PC-3 (cell line): ENCODE measurements around the gene ZDHHC8. TPM values are rescaled to one million over a fixed set of nuclear protein-coding genes. Genes with fewer than 3 reads are reported as not detected.

Source experiments
- ATAC-seq: fragments of 200-7000 bp; cut with Tn5 transposase; 2 replicates; pipeline ENCODE4 v1.9.1; 2020; ENCODE audit warnings: mild to moderate bottlenecking, moderate library complexity
- BruUV-seq: library from RNA; stranded (reverse); fragments of 400-500 nt; replicated peaks from 2 replicates; lab custom pipeline; 2021; lab: Mats Ljungman, UMichigan
- CTCF ChIA-PET: fragments of 300-600 bp; sonication (Branson Sonifier 250); formaldehyde crosslinking; loops from one replicate; lab custom pipeline; 2022; ENCODE audit warnings: antibody characterized with exemption; lab: Charles Lee
- POLR2A ChIA-PET: fragments of 300-600 bp; sonication (Branson Sonifier 250); formaldehyde crosslinking; loops from one replicate; lab custom pipeline; 2022; ENCODE audit warnings: antibody characterized with exemption; ENCODE audit not compliant: unreplicated experiment; lab: Charles Lee
- DNase-seq: peaks from one replicate; pipeline ENCODE4 v3.0.0-alpha.2; 2015
- H2AFZ ChIP-seq: fragments of 300-600 bp; sonication (generic); 2 replicates; pipeline ENCODE4 v1.6.0; 2016; ENCODE audit warnings: antibody characterized with exemption, low read length
- H3F3A ChIP-seq: fragments of 300-600 bp; sonication (generic); one replicate; pipeline ENCODE4 v1.6.0; 2017; ENCODE audit warnings: antibody characterized with exemption, low read length, control low read depth, mild to moderate bottlenecking; ENCODE audit not compliant: unreplicated experiment
- H3K27ac ChIP-seq: fragments of 300-600 bp; sonication (generic); 2 replicates; pipeline ENCODE4 v1.5.1; 2016; ENCODE audit warnings: mild to moderate bottlenecking, low read length
- H3K27me3 ChIP-seq: fragments of 300-600 bp; sonication (generic); 2 replicates; pipeline ENCODE4 v1.6.1; 2016; ENCODE audit warnings: low read length, mixed read lengths
- H3K36me3 ChIP-seq: fragments of 300-600 bp; sonication (generic); 2 replicates; pipeline ENCODE4 v1.6.1; 2016; ENCODE audit warnings: low read depth, mixed run types, low read length, mixed read lengths
- H3K4me1 ChIP-seq: fragments of 300-600 bp; sonication (generic); 2 replicates; pipeline ENCODE4 v1.5.1; 2016; ENCODE audit warnings: low read length; ENCODE audit not compliant: insufficient read depth
- H3K4me2 ChIP-seq: fragments of 300-600 bp; sonication (generic); 2 replicates; pipeline ENCODE4 v1.6.0; 2016; ENCODE audit warnings: low read length
- H3K4me3 ChIP-seq: fragments of 300-600 bp; sonication (generic); 2 replicates; pipeline ENCODE4 v1.5.1; 2016; ENCODE audit warnings: mild to moderate bottlenecking, low read length, mixed read lengths
- H3K79me2 ChIP-seq: fragments of 300-600 bp; sonication (generic); 2 replicates; pipeline ENCODE4 v1.6.1; 2017; ENCODE audit warnings: low read length, mixed read lengths
- H3K9ac ChIP-seq: fragments of 300-600 bp; sonication (generic); 2 replicates; pipeline ENCODE4 v1.6.0; 2016; ENCODE audit warnings: mild to moderate bottlenecking, low read length
- H3K9me2 ChIP-seq: fragments of 300-600 bp; sonication (generic); replicated peaks from 2 replicates; pipeline ENCODE4 v1.6.1; 2016; ENCODE audit warnings: mixed run types, low read length, mixed read lengths
- H3K9me3 ChIP-seq: fragments of 300-600 bp; sonication (generic); 2 replicates; pipeline ENCODE4 v1.6.1; 2016; ENCODE audit warnings: low read length, mixed read lengths
- H4K20me1 ChIP-seq: fragments of 300-600 bp; sonication (generic); 2 replicates; pipeline ENCODE4 v1.6.1; 2016; ENCODE audit warnings: low read length, mixed read lengths
- EZH2 ChIP-seq: fragments of 300-600 bp; sonication (generic); IDR thresholded peaks from one replicate; pipeline ENCODE4 v1.6.1; 2017; ENCODE audit warnings: antibody characterized with exemption, mild to moderate bottlenecking, low read length; ENCODE audit not compliant: unreplicated experiment
- EZH2phosphoT487 ChIP-seq: fragments of 300-600 bp; sonication (generic); IDR thresholded peaks from 2 replicates; pipeline ENCODE4 v1.6.1; 2018; ENCODE audit warnings: mild to moderate bottlenecking, antibody characterized with exemption, low read length, borderline replicate concordance
- intact Hi-C: fragments of 100-400 bp; cut with micrococcal nuclease; formaldehyde crosslinking; loops from 2 replicates; pipeline ENCODE4 v1.9.0; 2023
- total RNA-seq: library from RNA; depleted of rRNA; stranded (reverse); fragments of >200 nt; gene quantifications from 2 replicates; pipeline ENCODE4 v1.2.3, GENCODE V29; 2014
- TF ChIP-seq, protein P1 (sequence below): fragments of 300-600 bp; sonication (generic); conservative IDR thresholded peaks from 2 replicates; pipeline ENCODE4 v1.5.1; 2017; ENCODE audit warnings: antibody characterized with exemption, low read depth, mild to moderate bottlenecking, low read length

Gene ZDHHC8
- total RNA-seq, 1 experiment from 2014 or later = 24.6 TPM

DNA sequence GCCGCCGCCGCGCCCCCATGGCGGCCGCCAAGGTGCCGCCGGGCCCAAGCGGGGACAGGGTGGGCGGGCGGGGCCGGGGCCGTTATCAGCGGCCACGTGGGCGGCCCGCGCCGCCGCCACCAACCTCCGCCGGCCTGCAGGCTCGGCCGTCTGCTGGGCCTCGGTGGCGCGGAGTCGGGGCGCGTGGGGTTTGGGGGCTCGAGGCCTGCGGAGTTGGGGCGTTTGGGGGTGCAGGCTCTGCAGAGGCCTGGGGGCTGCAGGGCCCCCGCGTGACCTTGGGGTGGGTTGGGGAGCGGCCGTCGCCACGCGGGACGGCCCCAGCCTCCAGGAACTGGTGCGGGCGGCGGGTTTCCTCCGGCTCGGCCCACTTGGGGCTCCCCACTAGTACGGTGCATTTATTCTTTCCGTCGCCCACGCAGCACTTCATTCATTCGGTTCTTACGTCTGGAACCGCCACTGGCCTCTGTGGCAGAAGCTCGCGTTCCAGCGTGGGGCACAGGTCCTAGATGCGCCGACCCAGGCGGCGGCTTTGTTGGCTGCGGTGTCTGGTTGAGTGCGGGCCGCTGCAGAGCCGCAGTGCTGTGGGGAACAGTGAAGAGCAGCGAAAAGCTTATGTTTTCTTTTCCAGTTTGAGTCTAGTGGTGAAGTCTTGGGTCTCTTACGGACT is 13.8 kb upstream of the ZDHHC8 start:
- peak overlapping the region; percentile 24; the same call in 1 of the 2 replicates for H2AFZ ChIP-seq
- peak overlapping the region; percentile 95 for H3K4me3 ChIP-seq
- peak overlapping the region; percentile 100 for H3K9ac ChIP-seq
- ATAC-seq (peak; percentile 7), DNase-seq (no peak)
- no peaks in the 10 kb centered on the region for H3K27me3 ChIP-seq
- H3K4me2 ChIP-seq = peak overlapping the region; percentile 92
- ChIA-PET CTCF (interaction anchor here (0.7 kb wide), 1 partner anchor 12 kb away, joined by 3 read pairs; no protein-coding TSS in a partner anchor), POLR2A (no interaction called here)
- no peaks in the 10 kb centered on the region for H3K9me3 ChIP-seq
- H3K79me2 ChIP-seq = peaks cover 78% of the 10 kb centered on the region
- peaks cover 24% of the 10 kb centered on the region for H3K4me1 ChIP-seq
- no peaks in the 10 kb centered on the region for H4K20me1 ChIP-seq
- peak overlapping the region; percentile 53 for H3K27ac ChIP-seq
- intact Hi-C loops = loop anchor here (2.0 kb wide), 1 partner anchor 37 kb away; the partner anchor contains the start of gene DGCR8
- H3K9me2 ChIP-seq = no peaks in the 10 kb centered on the region
- TF ChIP-seq, protein P1, sequence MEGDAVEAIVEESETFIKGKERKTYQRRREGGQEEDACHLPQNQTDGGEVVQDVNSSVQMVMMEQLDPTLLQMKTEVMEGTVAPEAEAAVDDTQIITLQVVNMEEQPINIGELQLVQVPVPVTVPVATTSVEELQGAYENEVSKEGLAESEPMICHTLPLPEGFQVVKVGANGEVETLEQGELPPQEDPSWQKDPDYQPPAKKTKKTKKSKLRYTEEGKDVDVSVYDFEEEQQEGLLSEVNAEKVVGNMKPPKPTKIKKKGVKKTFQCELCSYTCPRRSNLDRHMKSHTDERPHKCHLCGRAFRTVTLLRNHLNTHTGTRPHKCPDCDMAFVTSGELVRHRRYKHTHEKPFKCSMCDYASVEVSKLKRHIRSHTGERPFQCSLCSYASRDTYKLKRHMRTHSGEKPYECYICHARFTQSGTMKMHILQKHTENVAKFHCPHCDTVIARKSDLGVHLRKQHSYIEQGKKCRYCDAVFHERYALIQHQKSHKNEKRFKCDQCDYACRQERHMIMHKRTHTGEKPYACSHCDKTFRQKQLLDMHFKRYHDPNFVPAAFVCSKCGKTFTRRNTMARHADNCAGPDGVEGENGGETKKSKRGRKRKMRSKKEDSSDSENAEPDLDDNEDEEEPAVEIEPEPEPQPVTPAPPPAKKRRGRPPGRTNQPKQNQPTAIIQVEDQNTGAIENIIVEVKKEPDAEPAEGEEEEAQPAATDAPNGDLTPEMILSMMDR = no peak
- TF ChIP-seq EZH2phosphoT487 (no peak), EZH2 (no peak)
- H3K36me3 ChIP-seq = peaks cover 24% of the 10 kb centered on the region
- H3F3A ChIP-seq = no peaks in the 10 kb centered on the region
- no TSS peak for BruUV-seq

DNA sequence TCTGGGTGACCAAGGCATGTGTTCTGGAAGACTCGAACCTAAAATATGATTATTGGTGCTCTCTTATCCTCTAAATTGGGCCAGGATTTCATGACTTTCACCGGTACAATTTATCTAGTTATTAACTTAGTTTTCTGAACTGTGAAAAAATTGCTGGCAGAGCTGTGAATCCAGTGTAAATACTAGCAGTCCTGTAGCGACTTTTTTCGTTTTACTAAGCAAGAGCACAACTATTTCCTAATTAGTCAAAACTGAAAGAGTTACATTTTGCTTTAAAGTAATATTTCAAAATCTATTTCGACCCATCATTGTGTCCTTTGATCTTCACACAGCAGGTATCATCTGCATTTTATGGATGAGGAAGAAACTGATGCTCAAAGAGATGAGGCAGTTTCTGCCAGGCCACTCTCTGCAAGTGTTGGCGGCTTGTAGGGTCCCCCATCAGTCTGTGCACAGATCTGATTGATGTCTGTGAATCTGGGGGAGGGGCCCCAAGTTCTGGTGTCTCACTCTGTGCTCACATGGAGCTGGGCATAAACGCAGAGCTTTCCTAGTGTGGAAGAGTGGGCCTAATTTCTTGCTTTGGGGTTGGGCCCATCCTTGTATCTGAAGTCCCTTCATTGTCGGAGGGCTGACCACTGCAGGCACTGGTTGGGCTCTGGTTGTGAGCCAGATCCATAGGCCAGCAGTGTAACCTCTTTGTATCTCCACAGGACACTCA is 13.1 kb upstream of the ZDHHC8 start:
- H4K20me1 ChIP-seq = no peaks in the 10 kb centered on the region
- H3K4me2 ChIP-seq = peak overlapping the region; percentile 92
- intact Hi-C loops = no loop called here
- ChIA-PET CTCF (no interaction called here), POLR2A (interaction anchor here (0.6 kb wide), 1 partner anchor 202 kb away, joined by 7 read pairs; the partner anchor contains the start of gene DGCR6L)
- no peaks in the 10 kb centered on the region for H3K9me2 ChIP-seq
- H3K79me2 ChIP-seq = peaks cover 79% of the 10 kb centered on the region
- H3K36me3 ChIP-seq = peaks cover 21% of the 10 kb centered on the region
- H2AFZ ChIP-seq = no peak overlapping the region
- H3F3A ChIP-seq = no peaks in the 10 kb centered on the region
- TSS peak; percentile 40 for BruUV-seq
- H3K9me3 ChIP-seq = no peaks in the 10 kb centered on the region
- TF ChIP-seq EZH2 (no peak), EZH2phosphoT487 (no peak)
- TF ChIP-seq, protein P1 = no peak
- no peaks in the 10 kb centered on the region for H3K27me3 ChIP-seq
- no peak for ATAC-seq
- H3K9ac ChIP-seq = peak overlapping the region; percentile 100
- H3K4me1 ChIP-seq = peaks cover 24% of the 10 kb centered on the region
- peak overlapping the region; percentile 95 for H3K4me3 ChIP-seq
- no peak for DNase-seq
- H3K27ac ChIP-seq = peak overlapping the region; percentile 53; the same call in 1 of the 2 replicates
